ENCODE results near the gene POP5.
A peak's percentile ranks its signal among the peaks of the same experiment; 100 is the strongest.

Gene POP5

DNA sequence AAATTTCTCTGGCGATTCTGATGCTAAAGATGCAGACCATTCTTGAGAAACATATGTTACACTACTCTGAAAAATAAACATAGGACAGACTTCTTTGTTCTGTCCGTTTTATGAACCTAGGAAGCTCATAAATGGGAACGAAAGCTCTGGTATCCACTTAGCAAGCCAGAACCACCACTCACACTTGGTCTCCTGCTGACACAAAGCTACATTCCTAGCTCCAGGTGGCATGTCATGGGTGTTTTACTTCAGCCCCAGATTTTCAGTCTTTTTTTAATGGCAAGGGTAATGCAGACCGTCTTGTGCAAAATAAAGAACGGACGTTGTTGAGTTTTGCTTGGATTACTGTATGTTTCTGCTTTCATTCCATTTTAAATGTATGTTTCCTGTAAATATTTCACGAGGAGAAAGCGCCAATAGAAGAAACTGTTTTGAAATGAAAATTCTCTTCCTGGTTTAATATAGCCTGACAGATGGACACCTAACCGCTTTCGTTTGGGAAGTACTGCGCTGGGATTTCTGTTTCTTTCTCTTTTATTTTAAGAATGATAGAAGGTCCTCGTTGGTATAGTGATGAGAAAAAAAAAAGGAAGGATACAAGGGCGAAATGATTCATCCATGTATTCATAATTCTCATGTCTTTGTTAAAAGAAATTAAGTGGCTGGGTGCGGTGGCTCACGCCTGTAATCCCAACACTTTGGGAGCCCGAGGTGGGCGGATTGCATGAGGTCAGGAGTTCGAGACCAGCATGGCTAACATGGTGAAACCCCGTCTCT lies 51.4 kb downstream of the POP5 start (continued):
- TF ChIP-seq IKZF3 (tag by site-specific recombination; IDR thresholded peaks at IDR 0.05) (peak; percentile 34; the same call in 1 of the 2 replicates), ZSCAN4 (tag by site-specific recombination; IDR thresholded peaks at IDR 0.05) (no peak), ZNF114 (tag by site-specific recombination; IDR thresholded peaks at IDR 0.05) (no peak), ZFHX2 (tag by site-specific recombination; conservative IDR thresholded peaks at IDR 0.05) (peak; percentile 72), ZNF211 (tag by site-specific recombination; IDR thresholded peaks at IDR 0.05; ENCODE audit: low read depth) (no peak), ZNF175 (tag by site-specific recombination; IDR thresholded peaks at IDR 0.05) (no peak), ZNF335 (tag by site-specific recombination; conservative IDR thresholded peaks at IDR 0.05) (peak; percentile 74; the same call in 1 of the 2 replicates), ZNF600 (tag by site-specific recombination; IDR thresholded peaks at IDR 0.05) (peak; percentile 85), ZNF146 (tag by site-specific recombination; IDR thresholded peaks at IDR 0.05) (no peak), ZNF624 (tag by site-specific recombination; IDR thresholded peaks at IDR 0.05) (no peak), ZBTB21 (tag by site-specific recombination; IDR thresholded peaks at IDR 0.05) (no peak), ZNF394 (tag by site-specific recombination; IDR thresholded peaks at IDR 0.05; ENCODE audit: borderline replicate concordance) (no peak), MZF1 (tag by site-specific recombination; IDR thresholded peaks at IDR 0.05; ENCODE audit: borderline replicate concordance) (no peak), ZNF404 (tag by site-specific recombination; IDR thresholded peaks at IDR 0.05) (no peak), ZNF274 (IDR thresholded peaks at IDR 0.05; ENCODE audit: low read length) (no peak), ZNF274 (tag by site-specific recombination; IDR thresholded peaks at IDR 0.05; ENCODE audit: borderline replicate concordance) (no peak), ZBTB6 (tag by site-specific recombination; IDR thresholded peaks at IDR 0.05) (peak; percentile 58), GLIS2 (tag by site-specific recombination; IDR thresholded peaks at IDR 0.05) (no peak), EGR2 (tag by site-specific recombination; IDR thresholded peaks at IDR 0.05; ENCODE audit: low read depth) (peak; percentile 51), ZNF112 (tag by site-specific recombination; IDR thresholded peaks at IDR 0.05) (no peak), KLF8 (tag by site-specific recombination; IDR thresholded peaks at IDR 0.05) (no peak), ZNF221 (tag by site-specific recombination; IDR thresholded peaks at IDR 0.05; ENCODE audit: borderline replicate concordance) (no peak), ZNF610 (tag by site-specific recombination; IDR thresholded peaks at IDR 0.05; ENCODE audit: borderline replicate concordance) (no peak), ZNF768 (tag by site-specific recombination; IDR thresholded peaks at IDR 0.05) (no peak), ZNF510 (tag by site-specific recombination; IDR thresholded peaks at IDR 0.05; ENCODE audit: insufficient replicate concordance) (no peak), GLI4 (tag by site-specific recombination; IDR thresholded peaks at IDR 0.05) (no peak), ZNF530 (tag by site-specific recombination; IDR thresholded peaks at IDR 0.05; ENCODE audit: low read depth) (no peak), ZNF660 (tag by site-specific recombination; IDR thresholded peaks at IDR 0.05) (0 out of 2 replicates have a peak, but pooled peaks have one; percentile 23), ZNF391 (tag by site-specific recombination; IDR thresholded peaks at IDR 0.05; ENCODE audit: borderline replicate concordance, low read depth) (no peak)
- TF ChIP-seq, protein P1, sequence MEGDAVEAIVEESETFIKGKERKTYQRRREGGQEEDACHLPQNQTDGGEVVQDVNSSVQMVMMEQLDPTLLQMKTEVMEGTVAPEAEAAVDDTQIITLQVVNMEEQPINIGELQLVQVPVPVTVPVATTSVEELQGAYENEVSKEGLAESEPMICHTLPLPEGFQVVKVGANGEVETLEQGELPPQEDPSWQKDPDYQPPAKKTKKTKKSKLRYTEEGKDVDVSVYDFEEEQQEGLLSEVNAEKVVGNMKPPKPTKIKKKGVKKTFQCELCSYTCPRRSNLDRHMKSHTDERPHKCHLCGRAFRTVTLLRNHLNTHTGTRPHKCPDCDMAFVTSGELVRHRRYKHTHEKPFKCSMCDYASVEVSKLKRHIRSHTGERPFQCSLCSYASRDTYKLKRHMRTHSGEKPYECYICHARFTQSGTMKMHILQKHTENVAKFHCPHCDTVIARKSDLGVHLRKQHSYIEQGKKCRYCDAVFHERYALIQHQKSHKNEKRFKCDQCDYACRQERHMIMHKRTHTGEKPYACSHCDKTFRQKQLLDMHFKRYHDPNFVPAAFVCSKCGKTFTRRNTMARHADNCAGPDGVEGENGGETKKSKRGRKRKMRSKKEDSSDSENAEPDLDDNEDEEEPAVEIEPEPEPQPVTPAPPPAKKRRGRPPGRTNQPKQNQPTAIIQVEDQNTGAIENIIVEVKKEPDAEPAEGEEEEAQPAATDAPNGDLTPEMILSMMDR (tag by site-specific recombination; IDR thresholded peaks at IDR 0.05): no peak
- TF ChIP-seq, protein P2, sequence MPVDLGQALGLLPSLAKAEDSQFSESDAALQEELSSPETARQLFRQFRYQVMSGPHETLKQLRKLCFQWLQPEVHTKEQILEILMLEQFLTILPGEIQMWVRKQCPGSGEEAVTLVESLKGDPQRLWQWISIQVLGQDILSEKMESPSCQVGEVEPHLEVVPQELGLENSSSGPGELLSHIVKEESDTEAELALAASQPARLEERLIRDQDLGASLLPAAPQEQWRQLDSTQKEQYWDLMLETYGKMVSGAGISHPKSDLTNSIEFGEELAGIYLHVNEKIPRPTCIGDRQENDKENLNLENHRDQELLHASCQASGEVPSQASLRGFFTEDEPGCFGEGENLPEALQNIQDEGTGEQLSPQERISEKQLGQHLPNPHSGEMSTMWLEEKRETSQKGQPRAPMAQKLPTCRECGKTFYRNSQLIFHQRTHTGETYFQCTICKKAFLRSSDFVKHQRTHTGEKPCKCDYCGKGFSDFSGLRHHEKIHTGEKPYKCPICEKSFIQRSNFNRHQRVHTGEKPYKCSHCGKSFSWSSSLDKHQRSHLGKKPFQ (tag by site-specific recombination; IDR thresholded peaks at IDR 0.05): peak; percentile 67
- TF ChIP-seq, protein P3, sequence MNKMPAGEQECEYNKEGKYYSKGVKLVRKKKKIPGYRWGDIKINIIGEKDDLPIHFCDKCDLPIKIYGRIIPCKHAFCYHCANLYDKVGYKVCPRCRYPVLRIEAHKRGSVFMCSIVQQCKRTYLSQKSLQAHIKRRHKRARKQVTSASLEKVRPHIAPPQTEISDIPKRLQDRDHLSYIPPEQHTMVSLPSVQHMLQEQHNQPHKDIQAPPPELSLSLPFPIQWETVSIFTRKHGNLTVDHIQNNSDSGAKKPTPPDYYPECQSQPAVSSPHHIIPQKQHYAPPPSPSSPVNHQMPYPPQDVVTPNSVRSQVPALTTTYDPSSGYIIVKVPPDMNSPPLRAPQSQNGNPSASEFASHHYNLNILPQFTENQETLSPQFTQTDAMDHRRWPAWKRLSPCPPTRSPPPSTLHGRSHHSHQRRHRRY (tag by site-specific recombination; IDR thresholded peaks at IDR 0.05): no peak
